Activated CD8-positive, alpha-beta memory T cell treated with anti-CD3 and anti-CD28 coated beads, Interleukin-2, amount 50 U/mL, for 4 hours (primary cell): ENCODE data around the gene UNC5CL.
"Not testable (repeated sequence)": the region's sequence is repeated elsewhere in the genome, so short reads cannot be mapped to it uniquely, and the experiment has no call there.

Experiments
- DNase-seq: peaks from one replicate; pipeline ENCODE4 v3.0.0-alpha.2; 2020

The UNC5CL gene

GRCh38 chr6:41037107-41037900, 1.7 kb downstream of the UNC5CL start:
- no peak for DNase-seq

GRCh38 chr6:41036601-41037000, 2.4 kb downstream of the UNC5CL start:
- DNase-seq, result no peak

GRCh38 chr6:41036186-41036585, 2.8 kb downstream of the UNC5CL start:
- no peak for DNase-seq

- DNase-seq, result no peak
These were observed 5.2 kb downstream of the UNC5CL start for GRCh38 chr6:41033776-41034175.

GRCh38 chr6:41032830-41033229, 6.2 kb downstream of the UNC5CL start:
- no peak for DNase-seq

GRCh38 chr6:41028561-41029412, 10.2 kb downstream of the UNC5CL start:
- DNase-seq, result no peak

- DNase-seq, result peak; percentile 76
These were observed 11.0 kb downstream of the UNC5CL start for GRCh38 chr6:41027799-41028560.

GRCh38 chr6:41027241-41027640, 11.8 kb downstream of the UNC5CL start:
- DNase-seq, result no peak

GRCh38 chr6:41025966-41026530, 13.0 kb downstream of the UNC5CL start:
- DNase-seq, result no peak

- no peak for DNase-seq
These were observed 15.9 kb downstream of the UNC5CL start for GRCh38 chr6:41023114-41023513.

GRCh38 chr6:41022294-41022693, 16.7 kb downstream of the UNC5CL start:
- no peak for DNase-seq

GRCh38 chr6:41021832-41022231, 17.2 kb downstream of the UNC5CL start:
- DNase-seq, result no peak

- DNase-seq, result no peak
These were observed 21.4 kb downstream of the UNC5CL start for GRCh38 chr6:41017663-41018062.

GRCh38 chr6:41015860-41016259, 23.2 kb downstream of the UNC5CL start:
- DNase-seq, result not testable (repeated sequence)

GRCh38 chr6:41014780-41015179, 24.2 kb downstream of the UNC5CL start:
- no peak for DNase-seq

GRCh38 chr6:41013466-41014153, 25.4 kb downstream of the UNC5CL start:
- DNase-seq, result no peak

- no peak for DNase-seq
These were observed 27.3 kb downstream of the UNC5CL start for GRCh38 chr6:41011673-41012072.

- DNase-seq, result no peak
These were observed 29.4 kb downstream of the UNC5CL start for GRCh38 chr6:41009669-41010068.

GRCh38 chr6:41008011-41008410, 31.0 kb downstream of the UNC5CL start:
- no peak for DNase-seq

GRCh38 chr6:41006980-41007379, 32.0 kb downstream of the UNC5CL start:
- not testable (repeated sequence) for DNase-seq

GRCh38 chr6:41006217-41006616, 32.8 kb downstream of the UNC5CL start:
- DNase-seq, result peak; percentile 52

- no peak for DNase-seq
These were observed 36.9 kb downstream of the UNC5CL start for GRCh38 chr6:41002168-41002567.
